GM12878 (cell line): ENCODE results near the gene MGAT5. TPM values are rescaled to one million over a fixed set of nuclear protein-coding genes. Genes with fewer than 3 reads are reported as not detected.

Source experiments
- ATAC-seq: fragments of 200-7000 bp; cut with Tn5 transposase; 3 replicates; pipeline ENCODE4 v1.9.1; 2020; ENCODE audit warnings: mild to moderate bottlenecking, moderate library complexity
- BruUV-seq: library from RNA; stranded (reverse); fragments of 400-500 nt; replicated peaks from 2 replicates; lab custom pipeline; 2021; lab: Mats Ljungman, UMichigan
- CTCF ChIA-PET: fragments of 300-600 bp; sonication (Branson Sonifier 250); formaldehyde crosslinking; extraction: SDS; loops from one replicate; lab custom pipeline; 2021; ENCODE audit warnings: inconsistent platforms; lab: Yijun Ruan, JAX
- POLR2A ChIA-PET: fragments of 350-600 bp; formaldehyde crosslinking; extraction: SDS; loops from one replicate; lab custom pipeline; 2021; ENCODE audit warnings: inconsistent platforms; lab: Charles Lee
- RAD21 ChIA-PET: fragments of 300-600 bp; sonication (Branson Sonifier 250); formaldehyde crosslinking; loops from one replicate; lab custom pipeline; 2023; ENCODE audit warnings: antibody characterized with exemption; ENCODE audit not compliant: unreplicated experiment; lab: Charles Lee
- SMC1A ChIA-PET: fragments of 300-600 bp; sonication (Branson Sonifier 250); formaldehyde crosslinking; loops from one replicate; lab custom pipeline; 2023; ENCODE audit not compliant: unreplicated experiment, uncharacterized antibody; lab: Charles Lee
- DNase-seq: peaks from one replicate; pipeline ENCODE4 v3.0.0-alpha.2; 2011; ENCODE audit warnings: low read depth, low spot score
- FAIRE-seq: peaks from 3 replicates; lab custom pipeline; 2011; peaks lifted over from hg19 to GRCh38; lab: Jason Lieb, UNC
- H2AFZ ChIP-seq: 2 replicates; pipeline ENCODE4 v1.6.0; 2011; ENCODE audit warnings: low read depth, low read length, control low read depth; ENCODE audit not compliant: control insufficient read depth
- H3K27ac ChIP-seq: 2 replicates; pipeline ENCODE4 v1.5.1; 2011; ENCODE audit warnings: control low read depth; ENCODE audit not compliant: control insufficient read depth, insufficient read depth
- H3K27me3 ChIP-seq, 2 experiments: replicated peaks in 1 of 2; 2 replicates each; pipeline versions ENCODE4 v1.6.0 to v1.6.1; 2011; ENCODE audit warnings: low read length in 1 of 2; ENCODE audit not compliant: control insufficient read depth in 2 of 2, insufficient read depth in 2 of 2
- H3K36me3 ChIP-seq, 2 experiments: 2 replicates each; pipeline ENCODE4 v1.5.1; 2011; ENCODE audit warnings: low read length in 1 of 2; ENCODE audit not compliant: control insufficient read depth in 2 of 2, insufficient read depth in 2 of 2
- H3K4me1 ChIP-seq: 2 replicates; pipeline ENCODE4 v1.6.1; 2011; ENCODE audit warnings: mild to moderate bottlenecking, low read length, moderate library complexity, mixed read lengths; ENCODE audit not compliant: control insufficient read depth, insufficient read depth
- H3K4me2 ChIP-seq: 2 replicates; pipeline ENCODE4 v1.6.0; 2011; ENCODE audit warnings: control low read depth; ENCODE audit not compliant: control insufficient read depth, insufficient read depth
- H3K4me3 ChIP-seq: fragments of 200-600 bp; sonication (generic); 2 replicates; pipeline ENCODE4 v1.5.1; 2016
- H3K79me2 ChIP-seq: 2 replicates; pipeline ENCODE4 v1.6.0; 2011; ENCODE audit warnings: low read length; ENCODE audit not compliant: control insufficient read depth, insufficient read depth
- H3K9ac ChIP-seq: 2 replicates; pipeline ENCODE4 v1.8.0; 2011; ENCODE audit warnings: low read length, control low read depth, mixed read lengths; ENCODE audit not compliant: control insufficient read depth, insufficient read depth
- H3K9me3 ChIP-seq: replicated peaks from 3 replicates; pipeline ENCODE4 v1.5.1; 2011; ENCODE audit warnings: mild to moderate bottlenecking, low read length; ENCODE audit not compliant: control insufficient read depth, insufficient read depth
- H4K20me1 ChIP-seq: 2 replicates; pipeline ENCODE4 v1.6.0; 2011; ENCODE audit not compliant: control insufficient read depth, insufficient read depth
- ATF2 ChIP-seq: IDR thresholded peaks from 2 replicates; pipeline ENCODE4 v1.6.1; 2012; ENCODE audit warnings: low read length, inconsistent platforms
- BCLAF1 ChIP-seq: fragments of 450-650 bp; IDR thresholded peaks from 2 replicates; pipeline ENCODE4 v1.6.1; 2017; ENCODE audit warnings: antibody characterized with exemption, mild to moderate bottlenecking, moderate library complexity
- EGR1 ChIP-seq, 2 experiments: IDR thresholded peaks; 1 replicate in 1 of 2; 2 replicates in 1 of 2; pipeline ENCODE4 v1.6.1; 2011 to 2012; ENCODE audit warnings: low read depth in 2 of 2, low read length in 2 of 2, borderline replicate concordance in 1 of 2, mild to moderate bottlenecking in 1 of 2, moderate library complexity in 1 of 2
- IRF3 ChIP-seq: fragments of 450-650 bp; IDR thresholded peaks from 2 replicates; pipeline ENCODE4 v1.6.1; 2014; ENCODE audit warnings: mild to moderate bottlenecking
- IRF5 ChIP-seq: fragments of 450-650 bp; IDR thresholded peaks from 2 replicates; pipeline ENCODE4 v1.6.1; 2017; ENCODE audit warnings: borderline replicate concordance
- JUNB ChIP-seq: IDR thresholded peaks from 2 replicates; pipeline ENCODE4 v1.6.1; 2016; ENCODE audit warnings: antibody characterized with exemption, mild to moderate bottlenecking
- JUND ChIP-seq: IDR thresholded peaks from 2 replicates; pipeline ENCODE4 v1.6.1; 2012; ENCODE audit warnings: low read depth, mild to moderate bottlenecking, low read length, improper control_type of control experiment, moderate library complexity
- MEF2B ChIP-seq: fragments of 450-650 bp; IDR thresholded peaks from 2 replicates; pipeline ENCODE4 v1.6.1; 2018; ENCODE audit warnings: mild to moderate bottlenecking, moderate library complexity; ENCODE audit not compliant: partially characterized antibody, poor library complexity, severe bottlenecking
- MYC ChIP-seq: IDR thresholded peaks from 2 replicates; pipeline ENCODE4 v1.6.1; 2011; ENCODE audit warnings: mild to moderate bottlenecking, low read length, moderate library complexity, inconsistent platforms; ENCODE audit not compliant: insufficient read depth, insufficient replicate concordance, insufficient read length, severe bottlenecking
- NFXL1 ChIP-seq: fragments of 450-650 bp; IDR thresholded peaks from 2 replicates; pipeline ENCODE4 v1.6.1; 2017; ENCODE audit warnings: antibody characterized with exemption, mild to moderate bottlenecking, borderline replicate concordance
- USF2 ChIP-seq: IDR thresholded peaks from 2 replicates; pipeline ENCODE4 v1.6.1; 2011; ENCODE audit warnings: low read depth, low read length, improper control_type of control experiment, borderline replicate concordance
- ZNF384 ChIP-seq: IDR thresholded peaks from 2 replicates; pipeline ENCODE4 v1.6.1; 2012; ENCODE audit warnings: low read depth, mild to moderate bottlenecking, low read length, improper control_type of control experiment, borderline replicate concordance
- WGBS: methylation state at CpG from one replicate; pipeline ENCODE4 v1.1.6; 2016; ENCODE audit warnings: low lambda C conversion rate; ENCODE audit not compliant: insufficient replicate concordance, insufficient coverage; ENCODE audit errors: missing lambda C conversion rate; 5-methylcytosine and 5-hydroxymethylcytosine counted together
- in situ Hi-C: fragments of 300-500 bp; cut with MboI; formaldehyde crosslinking; loops from 9 replicates; pipeline ENCODE4 v1.14.3; 2018; ENCODE audit warnings: mixed read lengths
- intact Hi-C: fragments of 100-400 bp; cut with micrococcal nuclease; formaldehyde crosslinking; loops from one replicate; pipeline ENCODE4 v1.14.2; 2022; ENCODE audit not compliant: unreplicated experiment
- polyA plus RNA-seq, 11 experiments: library from polyadenylated mRNA; depleted of rRNA in 4 of 11; unstranded in 6 of 11; stranded (reverse) in 5 of 11; fragments of >200 nt; fragmentation: Nextera tagmentation in 4 of 11; fragmentation: Illumina TruSeq in 1 of 11; extraction: Ambion mirVana in 4 of 11; extraction: Trizol in 1 of 11; gene quantifications; 1 replicate in 1 of 11; 2 replicates in 10 of 11; pipeline versions ENCODE4 v1.2.1 to v1.2.3, GENCODE V29; 2011 to 2016; ENCODE audit warnings: inconsistent platforms in 2 of 11, missing spikeins in 2 of 11, low read depth in 1 of 11
- total RNA-seq, 4 experiments: library from RNA; depleted of rRNA in 3 of 4; stranded (reverse); fragments of >200 nt in 3 of 4; fragmentation: Illumina TruSeq in 1 of 4; extraction: Trizol in 1 of 4; gene quantifications; 2 replicates each; pipeline versions ENCODE4 v1.2.1 to v1.2.3, GENCODE V29; 2013 to 2021

Gene MGAT5
- total and polyA plus RNA-seq, 10 of the 15 experiments (the other 5 are each of a cell fraction or from before 2014, with no cell fraction given), result 4.9 to 104 (median 36.2) TPM

DNA sequence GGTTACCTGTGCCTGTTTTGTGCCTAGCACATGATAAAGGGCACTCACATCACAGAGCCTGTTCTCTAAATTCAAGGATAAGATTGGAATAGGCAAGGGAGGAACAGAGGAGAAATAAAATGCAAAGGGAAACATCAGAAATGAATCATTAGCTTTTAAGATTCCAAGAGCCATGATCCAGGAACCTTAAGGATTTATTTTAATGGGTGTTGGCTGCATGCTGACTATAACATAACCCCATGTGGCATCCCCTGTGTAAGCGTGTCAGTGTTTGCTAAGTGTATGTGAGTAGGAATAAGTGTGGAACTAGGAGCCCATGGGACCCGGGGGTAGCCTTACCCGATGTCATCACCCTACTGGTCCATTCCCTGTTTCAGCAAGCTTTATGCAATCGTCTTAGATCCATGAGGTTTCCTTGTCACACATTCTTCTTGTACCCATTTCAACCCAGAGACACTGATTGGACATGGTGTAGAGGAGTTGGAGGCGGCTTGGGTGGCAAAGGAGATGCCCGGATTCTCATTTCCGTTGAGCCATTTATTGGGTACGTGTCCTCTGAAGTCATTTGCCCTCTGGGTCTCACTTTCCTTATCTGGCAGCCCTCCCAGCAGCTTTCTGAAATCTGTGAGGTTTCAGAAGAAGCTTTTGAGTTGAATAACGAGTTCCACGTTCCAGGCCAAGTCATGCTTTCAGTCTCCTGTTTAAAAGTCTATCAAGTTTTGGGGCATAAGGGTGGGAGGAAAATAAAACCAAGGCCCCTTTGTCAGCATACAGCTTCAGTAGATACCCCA lies 117.0 kb downstream of the MGAT5 start:
- no peak for DNase-seq
- no peaks in the 10 kb centered on the region for H3K79me2 ChIP-seq
- ChIA-PET RAD21 (no interaction called here), POLR2A (interaction anchor here (0.6 kb wide), 1 partner anchor 1024 kb away, joined by 5 read pairs; no protein-coding TSS in a partner anchor), CTCF (interaction anchor here (0.6 to 1.2 kb wide), 2 partner anchors 41 to 105 kb away, joined by 3 to 4 read pairs; no protein-coding TSS in a partner anchor), SMC1A (interaction anchor here (0.7 to 1.6 kb wide), 5 partner anchors 34 to 252 kb away, joined by 3 to 4 read pairs (median 3); no protein-coding TSS in a partner anchor)
- H3K27me3 ChIP-seq, result no peaks in the 10 kb centered on the region
- intact Hi-C loops, result no loop called here
- TF ChIP-seq JUND (no peak), ZNF384 (no peak), MYC (no peak), NFXL1 (no peak), ATF2 (no peak), IRF3 (no peak), MEF2B (no peak), IRF5 (no peak), EGR1 (IDR thresholded peaks at IDR 0.05; ENCODE audit: borderline replicate concordance in 1 of 2, low read depth in 2 of 2, low read length in 2 of 2) (no peak), USF2 (no peak), JUNB (no peak), BCLAF1 (no peak)
- peaks cover 2 to 26% of the 10 kb centered on the region in 2 experiments; a peak in 2 of 4 replicates for H3K36me3 ChIP-seq
- no peak overlapping the region for H3K9ac ChIP-seq
- no peak overlapping the region for H3K4me2 ChIP-seq
- ATAC-seq, result no peak
- no peak overlapping the region for H2AFZ ChIP-seq
- H3K27ac ChIP-seq, result no peak overlapping the region
- no peaks in the 10 kb centered on the region for H3K9me3 ChIP-seq
- no peak overlapping the region for H3K4me3 ChIP-seq
- H4K20me1 ChIP-seq, result no peaks in the 10 kb centered on the region; the same call in 1 of the 2 replicates
- no TSS peak for BruUV-seq
- FAIRE-seq, result no peak
- peaks cover 18% of the 10 kb centered on the region for H3K4me1 ChIP-seq
- in situ Hi-C loops, result no loop called here
- 86% methylated on average over 10 of the region's 10 CpGs for WGBS
